T1000 (cell line): Measurements from ENCODE around the gene SSTR1.

Source experiments
- DNase-seq: peaks from one replicate; lab custom pipeline; 2025; ENCODE audit warnings: mixed read lengths; lab: John Stamatoyannopoulos, UW

Gene SSTR1

GRCh38 chr14:38238332-38238731, 30.6 kb downstream of the SSTR1 start:
- no peak for DNase-seq

GRCh38 chr14:38238878-38239277, 31.2 kb downstream of the SSTR1 start:
- no peak for DNase-seq

- DNase-seq = no peak
Measured at GRCh38 chr14:38243696-38244240, 36.1 kb downstream of the SSTR1 start.

GRCh38 chr14:38248321-38249028, 40.8 kb downstream of the SSTR1 start:
- DNase-seq = no peak

GRCh38 chr14:38250331-38250730, 42.6 kb downstream of the SSTR1 start:
- no peak for DNase-seq

- no peak for DNase-seq
Measured at GRCh38 chr14:38252066-38252710, 44.5 kb downstream of the SSTR1 start.

- DNase-seq = no peak
Measured at GRCh38 chr14:38253676-38254075, 46.0 kb downstream of the SSTR1 start.

- DNase-seq = no peak
Measured at GRCh38 chr14:38254571-38255407, 47.1 kb downstream of the SSTR1 start.

GRCh38 chr14:38255408-38255672, 47.6 kb downstream of the SSTR1 start:
- no peak for DNase-seq

- no peak for DNase-seq
Measured at GRCh38 chr14:38255673-38256532, 48.2 kb downstream of the SSTR1 start, which contains the start of gene CLEC14A. Gene CLEC14A, minus strand, starts transcription at chr14:38256093. Its CDS starts 71 bp downstream, at chr14:38256022.

- DNase-seq = no peak
Measured at GRCh38 chr14:38256533-38256840, 48.8 kb downstream of the SSTR1 start.

GRCh38 chr14:38257507-38257906, 49.8 kb downstream of the SSTR1 start:
- DNase-seq = no peak

GRCh38 chr14:38261620-38262019, 53.9 kb downstream of the SSTR1 start:
- no peak for DNase-seq
